RCC 7860 (cell line): ENCODE results near the gene RNPEP.
"Not testable (repeated sequence)": the region's sequence is repeated elsewhere in the genome, so short reads cannot be mapped to it uniquely, and the experiment has no call there.

Source experiments
- DNase-seq: peaks from one replicate; pipeline ENCODE4 v3.0.0-alpha.2; 2015; ENCODE audit warnings: low spot score
- FAIRE-seq: peaks from 2 replicates; lab custom pipeline; 2012; peaks lifted over from hg19 to GRCh38; lab: Jason Lieb, UNC

The RNPEP gene

GRCh38 chr1:202034149-202034682 is 51.8 kb downstream of the RNPEP start:
- no peak for DNase-seq
- no peak for FAIRE-seq

- peak; percentile 84 for FAIRE-seq
- peak; percentile 98 for DNase-seq
These were observed 52.4 kb downstream of the RNPEP start for GRCh38 chr1:202034683-202035462.

- no peak for DNase-seq
- no peak for FAIRE-seq
These were observed 54.3 kb downstream of the RNPEP start for GRCh38 chr1:202036595-202037387.

GRCh38 chr1:202037706-202038296 is 55.4 kb downstream of the RNPEP start:
- peak; percentile 44 for FAIRE-seq

GRCh38 chr1:202038688-202039346 is 56.4 kb downstream of the RNPEP start:
- FAIRE-seq (no peak), DNase-seq (no peak)

More at GRCh38 chr1:202037706-202038296, 55.4 kb downstream of the RNPEP start:
- DNase-seq: peak; percentile 57

- DNase-seq (no peak), FAIRE-seq (no peak)
These were observed 63.3 kb downstream of the RNPEP start for GRCh38 chr1:202045705-202046104.

- DNase-seq (no peak), FAIRE-seq (no peak)
These were observed 63.8 kb downstream of the RNPEP start for GRCh38 chr1:202046227-202046626.

- DNase-seq (no peak), FAIRE-seq (no peak)
These were observed 64.6 kb downstream of the RNPEP start for GRCh38 chr1:202046748-202047708.

GRCh38 chr1:202047977-202048376 is 65.5 kb downstream of the RNPEP start:
- FAIRE-seq (no peak), DNase-seq (no peak)

GRCh38 chr1:202049129-202049528 is 66.7 kb downstream of the RNPEP start:
- FAIRE-seq: no peak
- DNase-seq: no peak

GRCh38 chr1:202054094-202054493 is 71.6 kb downstream of the RNPEP start:
- FAIRE-seq (no peak), DNase-seq (no peak)

- not testable (repeated sequence) for FAIRE-seq, DNase-seq
These were observed 72.2 kb downstream of the RNPEP start for GRCh38 chr1:202054673-202055072.
